ENCODE measurements around the gene JPH2. TPM values are rescaled to one million over a fixed set of nuclear protein-coding genes. Genes with fewer than 3 reads are reported as not detected.

JPH2 gene
- total RNA-seq, 6 donors from 2014 or later: 3.5 to 9.2 (median 5.0) TPM

DNA sequence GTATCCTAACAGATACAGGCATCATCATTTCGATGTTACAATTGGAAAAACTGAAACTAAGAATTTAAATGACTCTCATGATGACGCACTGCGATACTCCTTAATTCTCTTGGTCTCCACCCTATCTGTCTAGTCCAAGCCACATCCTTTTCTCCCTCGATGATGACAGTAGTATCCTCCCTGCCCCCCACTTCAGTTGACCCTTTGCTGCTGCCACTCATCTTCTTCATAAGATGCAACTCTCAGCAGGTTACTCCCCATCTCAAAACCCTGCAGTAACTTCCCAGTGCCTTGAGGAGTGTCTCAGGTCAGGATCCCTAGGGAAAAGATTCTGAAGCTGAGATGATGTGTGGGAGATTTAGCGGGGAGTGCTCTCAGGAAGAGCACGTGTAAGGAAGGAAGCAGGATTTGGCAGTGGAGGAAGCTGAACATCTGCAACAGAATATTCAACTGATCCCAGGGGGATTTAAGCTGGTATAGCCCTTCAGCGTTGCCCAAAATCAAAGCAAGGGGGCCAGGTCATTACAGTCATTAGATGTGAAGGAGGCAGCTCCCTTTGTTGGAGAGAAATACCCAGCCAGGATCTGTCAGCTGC is 16.1 kb downstream of the JPH2 start:
- Histone ChIP-seq H3K27ac (no peak overlapping the region), H3K4me3 (no peak overlapping the region), H3K27me3 (no peaks in the 10 kb centered on the region), H3K4me1 (no peaks in the 10 kb centered on the region), H3K36me3 (no peaks in the 10 kb centered on the region), H3K9me3 (no peaks in the 10 kb centered on the region)
- no peak for DNase-seq
- WGBS, 2 donors: 52 to 59% methylated on average over 7 of the region's 7 CpGs
- ATAC-seq (ENCODE audit: low FRiP score in 2 of 2): peak in 1 of 2 donors; percentile 75
- TF ChIP-seq POLR2AphosphoS5 (IDR thresholded peaks at IDR 0.05): no peak
- TF ChIP-seq, protein P1, sequence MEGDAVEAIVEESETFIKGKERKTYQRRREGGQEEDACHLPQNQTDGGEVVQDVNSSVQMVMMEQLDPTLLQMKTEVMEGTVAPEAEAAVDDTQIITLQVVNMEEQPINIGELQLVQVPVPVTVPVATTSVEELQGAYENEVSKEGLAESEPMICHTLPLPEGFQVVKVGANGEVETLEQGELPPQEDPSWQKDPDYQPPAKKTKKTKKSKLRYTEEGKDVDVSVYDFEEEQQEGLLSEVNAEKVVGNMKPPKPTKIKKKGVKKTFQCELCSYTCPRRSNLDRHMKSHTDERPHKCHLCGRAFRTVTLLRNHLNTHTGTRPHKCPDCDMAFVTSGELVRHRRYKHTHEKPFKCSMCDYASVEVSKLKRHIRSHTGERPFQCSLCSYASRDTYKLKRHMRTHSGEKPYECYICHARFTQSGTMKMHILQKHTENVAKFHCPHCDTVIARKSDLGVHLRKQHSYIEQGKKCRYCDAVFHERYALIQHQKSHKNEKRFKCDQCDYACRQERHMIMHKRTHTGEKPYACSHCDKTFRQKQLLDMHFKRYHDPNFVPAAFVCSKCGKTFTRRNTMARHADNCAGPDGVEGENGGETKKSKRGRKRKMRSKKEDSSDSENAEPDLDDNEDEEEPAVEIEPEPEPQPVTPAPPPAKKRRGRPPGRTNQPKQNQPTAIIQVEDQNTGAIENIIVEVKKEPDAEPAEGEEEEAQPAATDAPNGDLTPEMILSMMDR (IDR thresholded peaks at IDR 0.05): no peak
- no peak for TF ChIP-seq EP300 (IDR thresholded peaks at IDR 0.05)
- no peak for TF ChIP-seq POLR2A (IDR thresholded peaks at IDR 0.05)

DNA sequence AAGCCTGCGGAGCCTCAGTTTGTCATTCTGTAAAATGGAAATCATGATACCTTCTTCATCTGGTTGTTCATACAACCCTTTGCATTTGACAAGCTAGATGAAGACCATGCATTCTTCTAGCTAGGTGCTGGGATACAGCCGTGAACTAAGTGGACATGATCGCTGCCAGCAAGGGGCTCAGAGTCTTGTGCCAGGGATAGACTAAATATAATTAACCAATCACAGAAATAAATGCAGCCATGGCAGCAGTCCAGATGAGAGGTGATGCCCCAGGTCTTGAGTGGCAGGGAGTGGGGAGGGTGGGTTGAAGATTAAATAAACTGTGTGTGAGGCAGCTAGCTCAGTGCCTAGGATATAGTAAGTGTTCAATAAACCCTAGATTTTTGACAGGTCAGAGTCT is 19.3 kb downstream of the JPH2 start:
- no peak for ATAC-seq (ENCODE audit: low FRiP score in 2 of 2)
- WGBS, 2 donors: 75 to 81% methylated on average over 3 of the region's 3 CpGs
- H3K4me3 ChIP-seq: no peak overlapping the region
- TF ChIP-seq EP300 (IDR thresholded peaks at IDR 0.05) (no peak), POLR2A (IDR thresholded peaks at IDR 0.05) (no peak), POLR2AphosphoS5 (IDR thresholded peaks at IDR 0.05) (no peak)
- TF ChIP-seq, protein P1 (IDR thresholded peaks at IDR 0.05): no peak
- DNase-seq: no peak
- no peaks in the 10 kb centered on the region for H3K9me3 ChIP-seq
- H3K36me3 ChIP-seq: no peaks in the 10 kb centered on the region
- no peaks in the 10 kb centered on the region for H3K27me3 ChIP-seq
- H3K4me1 ChIP-seq: no peaks in the 10 kb centered on the region
- H3K27ac ChIP-seq: no peak overlapping the region

DNA sequence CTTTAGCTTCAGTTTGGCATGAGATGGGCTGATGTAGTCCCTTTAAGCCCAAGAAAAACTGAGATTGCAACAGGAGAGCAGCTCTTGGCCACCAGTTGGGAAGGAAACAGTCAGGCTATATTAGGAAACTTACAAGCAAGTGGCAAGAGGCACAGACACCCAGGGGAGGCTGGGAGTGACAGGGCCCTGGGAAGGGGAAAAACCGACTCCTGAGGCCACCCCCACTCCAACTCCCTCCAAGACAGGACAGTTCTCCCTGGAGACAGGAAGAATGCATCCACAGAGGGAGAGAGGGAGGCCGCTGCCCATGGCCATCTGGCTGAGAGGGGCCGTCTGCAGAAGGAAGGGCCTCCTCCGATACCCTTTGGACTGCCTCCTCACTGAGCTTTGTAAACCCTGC is 20.5 kb downstream of the JPH2 start:
- Histone ChIP-seq H3K4me1 (no peaks in the 10 kb centered on the region), H3K27me3 (no peaks in the 10 kb centered on the region), H3K36me3 (no peaks in the 10 kb centered on the region), H3K27ac (no peak overlapping the region), H3K9me3 (no peaks in the 10 kb centered on the region), H3K4me3 (no peak overlapping the region)
- DNase-seq: no peak
- WGBS, 2 donors: 30 to 46% methylated on average over 4 of the region's 4 CpGs
- ATAC-seq (ENCODE audit: low FRiP score in 2 of 2): peak; percentile 18 to 61
- TF ChIP-seq POLR2A (IDR thresholded peaks at IDR 0.05): no peak
- TF ChIP-seq POLR2AphosphoS5 (IDR thresholded peaks at IDR 0.05): peak in 1 of 2 donors; percentile 11

DNA sequence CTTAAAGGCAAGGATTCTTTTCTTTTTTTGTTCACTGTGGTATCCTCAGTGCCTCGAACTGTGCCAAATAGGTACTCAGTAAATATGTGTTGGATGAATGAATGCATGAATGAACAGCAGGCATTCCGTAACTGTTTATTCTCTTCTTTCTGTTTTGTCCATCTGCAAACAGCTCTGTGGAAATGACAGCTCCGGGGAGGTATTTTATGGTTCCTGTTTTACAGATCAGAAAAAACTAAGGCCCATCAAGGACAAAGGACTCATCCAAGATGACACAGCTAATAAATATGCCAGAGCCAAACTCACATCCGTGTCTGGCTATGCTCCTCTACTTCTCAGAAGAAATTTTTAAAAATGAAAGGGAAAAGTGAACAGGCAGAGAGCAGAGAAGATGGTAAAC is 21.0 kb downstream of the JPH2 start:
- 52 to 55% methylated on average over 4 of the region's 4 CpGs for WGBS, 2 donors
- no peaks in the 10 kb centered on the region for H3K9me3 ChIP-seq
- no peak overlapping the region for H3K4me3 ChIP-seq
- no peak for ATAC-seq (ENCODE audit: low FRiP score in 2 of 2)
- no peaks in the 10 kb centered on the region for H3K36me3 ChIP-seq
- no peak overlapping the region for H3K27ac ChIP-seq
- H3K4me1 ChIP-seq: no peaks in the 10 kb centered on the region
- TF ChIP-seq POLR2A (IDR thresholded peaks at IDR 0.05) (no peak), POLR2AphosphoS5 (IDR thresholded peaks at IDR 0.05) (no peak), EP300 (IDR thresholded peaks at IDR 0.05) (no peak)
- TF ChIP-seq, protein P1 (IDR thresholded peaks at IDR 0.05): no peak
- no peak for DNase-seq
- no peaks in the 10 kb centered on the region for H3K27me3 ChIP-seq

DNA sequence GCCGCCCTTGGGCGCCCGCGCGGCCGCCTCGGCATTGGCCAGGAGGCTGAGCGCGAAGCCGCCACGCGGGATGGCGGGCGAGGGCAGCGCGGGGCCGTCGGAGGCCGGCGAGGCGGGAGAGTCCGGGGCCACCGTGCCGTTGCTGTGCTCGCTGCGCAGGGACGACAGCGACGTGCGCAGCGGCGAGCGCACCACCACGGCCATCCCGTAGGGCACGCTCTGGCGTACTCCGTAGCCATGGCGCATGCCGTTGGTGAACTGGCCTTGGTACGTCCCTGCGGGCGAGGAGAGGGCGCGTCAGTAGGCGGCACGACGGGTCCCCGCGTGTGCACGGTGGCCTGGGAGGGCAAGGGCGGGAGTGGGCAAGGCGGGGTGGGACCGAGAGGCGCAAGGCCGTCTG is 26.9 kb downstream of the JPH2 start:
- DNase-seq: peak in 1 of 2 donors; percentile 72
- Histone ChIP-seq H3K9me3 (no peaks in the 10 kb centered on the region), H3K27ac (no peak overlapping the region), H3K4me3 (no peak overlapping the region), H3K36me3 (no peaks in the 10 kb centered on the region), H3K27me3 (no peaks in the 10 kb centered on the region), H3K4me1 (no peaks in the 10 kb centered on the region)
- WGBS, 2 donors: 75 to 77% methylated on average over 19 to 38 of the region's 56 CpGs
- TF ChIP-seq POLR2AphosphoS5 (IDR thresholded peaks at IDR 0.05) (no peak), POLR2A (IDR thresholded peaks at IDR 0.05) (no peak), EP300 (IDR thresholded peaks at IDR 0.05) (no peak)
- TF ChIP-seq, protein P1 (IDR thresholded peaks at IDR 0.05): no peak
- no peak for ATAC-seq (ENCODE audit: low FRiP score in 2 of 2)
